Nephron (organoid): ENCODE data around the gene EN1.

Experiments
- H3K27ac Mint-ChIP-seq, 3 experiments: 2 replicates each; pipeline ENCODE4 v1.8.0; 2020; ENCODE audit warnings: mixed read lengths in 3 of 3, mild to moderate bottlenecking in 2 of 3, moderate library complexity in 1 of 3
- H3K27me3 Mint-ChIP-seq: 2 replicates; pipeline ENCODE4 v1.8.0; 2021; ENCODE audit warnings: low read depth, mild to moderate bottlenecking, moderate library complexity, mixed read lengths
- H3K36me3 Mint-ChIP-seq: 2 replicates; pipeline ENCODE4 v1.8.0; 2020; ENCODE audit warnings: low read depth, mixed read lengths
- H3K4me1 Mint-ChIP-seq: 2 replicates; pipeline ENCODE4 v1.8.0; 2020; ENCODE audit warnings: mixed read lengths
- H3K4me3 Mint-ChIP-seq, 3 experiments: 2 replicates each; pipeline ENCODE4 v1.8.0; 2020; ENCODE audit warnings: mild to moderate bottlenecking in 3 of 3, mixed read lengths in 3 of 3, moderate library complexity in 2 of 3
- H3K9me3 Mint-ChIP-seq: 2 replicates; pipeline ENCODE4 v1.8.0; 2020; ENCODE audit warnings: mixed read lengths
- CTCF ChIP-seq, 3 experiments: fragments of 200-600 bp; sonication (generic); IDR thresholded peaks; one replicate each; pipeline ENCODE4 v1.5.0; 2021; ENCODE audit warnings: antibody characterized with exemption in 3 of 3; ENCODE audit not compliant: unreplicated experiment in 3 of 3

The EN1 gene

GRCh38 chr2:118850168-118850900 lies 2.9 kb upstream of the EN1 start:
- peak overlapping the region in 1 of 3 experiments; percentile 3 for H3K4me3 Mint-ChIP-seq
- TF ChIP-seq CTCF (IDR thresholded peaks at IDR 0.05; ENCODE audit: unreplicated experiment in 3 of 3) = no peak
- H3K4me1 Mint-ChIP-seq = peaks cover 38% of the 10 kb centered on the region
- H3K9me3 Mint-ChIP-seq = no peaks in the 10 kb centered on the region
- H3K27me3 Mint-ChIP-seq = peaks cover 93% of the 10 kb centered on the region
- H3K27ac Mint-ChIP-seq = no peak overlapping the region
- H3K36me3 Mint-ChIP-seq = no peaks in the 10 kb centered on the region

DNA sequence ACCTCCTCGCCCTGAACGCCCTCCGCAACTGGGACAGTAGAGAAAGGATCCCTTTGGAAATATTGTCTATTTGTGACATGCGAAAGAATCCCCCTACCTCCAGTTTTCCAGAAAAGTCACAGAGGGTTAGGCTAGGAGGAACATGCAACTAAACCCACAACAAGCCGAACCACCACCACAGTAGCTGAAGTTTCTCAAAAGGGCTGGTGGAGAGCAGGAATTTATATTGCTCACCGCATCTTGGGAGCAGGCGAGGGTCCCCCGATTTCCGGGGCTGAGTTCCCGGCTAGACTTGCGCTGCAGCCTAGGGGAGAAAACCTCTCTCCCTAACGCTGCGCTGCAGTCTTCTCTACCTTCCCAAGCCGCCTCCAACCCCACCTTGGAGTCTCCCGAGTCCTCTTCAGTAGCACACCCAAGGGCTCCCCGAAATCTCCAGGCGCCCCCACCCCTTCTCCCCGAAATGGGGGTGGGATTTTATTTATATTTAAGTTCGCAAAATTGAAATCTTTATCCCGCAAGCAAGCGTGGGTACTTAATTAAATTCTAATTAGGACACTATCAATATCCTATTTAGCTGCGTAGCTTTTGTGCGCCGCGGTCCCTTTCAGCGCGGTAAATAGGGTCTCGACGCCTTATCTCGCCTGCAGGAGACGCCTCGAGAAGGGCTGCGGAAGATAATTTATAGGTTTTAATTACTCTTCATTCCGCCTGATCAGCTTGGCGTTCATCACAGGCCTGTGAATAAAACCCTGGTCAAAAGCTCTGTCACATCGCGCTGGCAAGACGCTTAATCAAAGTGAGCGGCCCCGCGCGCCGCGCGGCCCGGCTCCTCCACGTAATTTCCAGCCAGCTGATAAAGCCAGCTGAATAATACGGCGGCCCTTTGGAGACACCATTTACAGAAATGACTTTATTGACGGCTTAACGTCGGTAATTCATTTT lies 2.0 kb upstream of the EN1 start:
- peak overlapping the region; percentile 41 to 48 (median 42) for H3K4me3 Mint-ChIP-seq
- H3K9me3 Mint-ChIP-seq = no peaks in the 10 kb centered on the region
- no peak overlapping the region for H3K27ac Mint-ChIP-seq
- peaks cover 93% of the 10 kb centered on the region for H3K27me3 Mint-ChIP-seq
- TF ChIP-seq CTCF (IDR thresholded peaks at IDR 0.05; ENCODE audit: unreplicated experiment in 3 of 3) = no peak
- peaks cover 43% of the 10 kb centered on the region for H3K4me1 Mint-ChIP-seq
- H3K36me3 Mint-ChIP-seq = no peaks in the 10 kb centered on the region

DNA sequence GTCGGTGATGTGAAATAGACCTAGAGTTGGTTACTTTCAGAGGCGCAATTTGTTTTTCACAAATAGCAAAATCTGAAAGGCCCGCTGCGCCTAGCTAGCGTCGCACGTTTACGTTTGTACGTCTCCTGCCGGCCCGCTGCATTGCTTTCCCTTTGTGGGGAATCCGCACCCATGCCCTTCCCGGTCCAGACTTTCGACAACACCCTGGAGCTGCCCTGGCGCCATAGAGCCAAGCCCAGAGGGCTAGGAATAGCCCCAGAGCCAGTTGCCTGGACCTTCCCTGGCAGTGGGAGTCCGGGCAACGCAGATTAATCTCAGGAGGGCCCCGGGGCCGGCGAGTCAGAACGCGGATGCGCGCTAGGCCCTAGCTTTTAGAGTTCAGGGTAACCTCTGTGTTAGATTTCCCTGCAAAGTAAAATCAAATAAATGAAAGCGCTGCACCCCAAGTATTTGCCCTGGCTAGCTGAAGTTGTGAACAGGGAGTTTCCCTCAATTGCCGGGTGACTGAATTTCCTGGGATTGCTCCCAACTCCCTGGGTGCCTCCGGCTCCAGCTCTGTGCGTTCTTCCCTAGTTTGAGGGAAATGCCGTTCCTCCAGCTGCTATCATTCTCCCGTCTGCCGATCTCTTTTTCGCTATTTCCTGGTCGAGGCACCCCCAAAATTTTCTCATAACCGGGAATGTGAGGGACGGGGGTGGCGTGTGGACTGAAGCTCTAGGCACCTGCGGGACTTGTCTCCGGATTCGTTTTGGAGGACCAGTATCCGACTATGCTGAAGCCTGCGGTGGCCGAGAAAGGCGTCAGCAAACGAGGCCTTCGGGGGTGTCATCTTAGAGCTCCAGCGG lies 1.2 kb upstream of the EN1 start:
- H3K27ac Mint-ChIP-seq = no peak overlapping the region
- peaks cover 93% of the 10 kb centered on the region for H3K27me3 Mint-ChIP-seq
- peak overlapping the region; percentile 63 to 89 (median 82) for H3K4me3 Mint-ChIP-seq
- H3K9me3 Mint-ChIP-seq = no peaks in the 10 kb centered on the region
- no peaks in the 10 kb centered on the region for H3K36me3 Mint-ChIP-seq
- peaks cover 43% of the 10 kb centered on the region for H3K4me1 Mint-ChIP-seq
- no peak for TF ChIP-seq CTCF (IDR thresholded peaks at IDR 0.05; ENCODE audit: unreplicated experiment in 3 of 3)

DNA sequence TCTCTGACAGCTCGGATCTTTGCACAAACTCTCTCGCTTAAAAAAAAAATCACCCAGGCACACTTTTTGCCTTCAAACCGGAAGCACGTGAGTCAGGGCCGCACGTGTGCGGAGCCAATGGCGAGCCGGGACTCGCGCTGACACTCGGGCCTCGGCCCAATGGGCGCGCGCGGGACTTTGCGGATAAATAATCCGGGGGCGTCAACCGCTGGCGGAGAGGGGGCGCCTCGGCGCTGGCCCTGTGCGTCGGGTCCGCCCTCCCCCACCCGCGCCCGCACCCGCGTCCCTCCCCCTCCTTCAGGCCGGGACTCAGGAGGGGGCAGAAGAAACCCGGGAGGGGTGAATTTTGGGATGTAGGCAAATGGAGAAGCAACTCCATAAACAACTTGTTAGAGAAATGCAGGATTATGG lies 319 bp upstream of the EN1 start:
- no peak for TF ChIP-seq CTCF (IDR thresholded peaks at IDR 0.05; ENCODE audit: unreplicated experiment in 3 of 3)
- Mint-ChIP-seq H3K36me3 (no peaks in the 10 kb centered on the region), H3K27ac (peak overlapping the region in 1 of 3 experiments; percentile 59), H3K4me3 (peak overlapping the region; percentile 69 to 89 (median 85)), H3K9me3 (no peaks in the 10 kb centered on the region), H3K4me1 (peaks cover 39% of the 10 kb centered on the region), H3K27me3 (peaks cover 93% of the 10 kb centered on the region)

DNA sequence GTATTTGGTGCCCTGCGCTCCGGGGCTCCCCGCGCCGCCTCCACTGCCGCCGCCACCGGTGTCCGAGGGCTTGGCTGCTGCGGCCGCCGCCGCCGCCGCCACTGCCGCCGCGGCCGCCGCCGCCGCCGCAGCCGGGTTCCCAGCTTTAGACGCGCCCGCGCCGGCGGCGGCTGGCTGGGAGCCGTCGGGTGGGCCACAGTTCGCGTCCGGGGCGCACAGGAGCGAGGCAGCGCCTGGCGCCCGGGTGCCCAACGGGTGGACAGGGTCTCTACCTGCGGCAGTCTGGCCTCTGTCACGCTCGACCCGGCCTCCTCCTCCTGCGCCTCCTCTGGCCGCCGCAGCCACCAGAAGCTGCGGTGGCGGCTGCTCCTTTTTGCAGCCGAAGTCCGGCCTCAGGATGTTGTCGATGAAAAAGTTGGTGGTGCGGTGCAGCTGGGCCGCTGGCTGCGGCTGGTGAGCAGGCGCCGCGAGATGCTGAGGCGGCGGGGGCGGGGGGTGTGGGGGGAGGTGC lies 951 bp downstream of the EN1 start:
- H3K27ac Mint-ChIP-seq = no peak overlapping the region

More for the DNA sequence above, 951 bp downstream of the EN1 start:
- Mint-ChIP-seq H3K4me3 (peak overlapping the region in 1 of 3 experiments; percentile 90), H3K4me1 (peaks cover 43% of the 10 kb centered on the region), H3K36me3 (no peaks in the 10 kb centered on the region), H3K27me3 (peaks cover 93% of the 10 kb centered on the region), H3K9me3 (no peaks in the 10 kb centered on the region)
- TF ChIP-seq CTCF (IDR thresholded peaks at IDR 0.05; ENCODE audit: unreplicated experiment in 3 of 3) = no peak
